Fibroblast of skin of right biceps (primary cell): ENCODE measurements around the gene COMT.
A peak's percentile ranks its signal among the peaks of the same experiment; 100 is the strongest.

ENCODE experiments used
- DNase-seq: peaks from one replicate; pipeline ENCODE4 v3.0.0-alpha.2; 2013

Gene COMT

DNA sequence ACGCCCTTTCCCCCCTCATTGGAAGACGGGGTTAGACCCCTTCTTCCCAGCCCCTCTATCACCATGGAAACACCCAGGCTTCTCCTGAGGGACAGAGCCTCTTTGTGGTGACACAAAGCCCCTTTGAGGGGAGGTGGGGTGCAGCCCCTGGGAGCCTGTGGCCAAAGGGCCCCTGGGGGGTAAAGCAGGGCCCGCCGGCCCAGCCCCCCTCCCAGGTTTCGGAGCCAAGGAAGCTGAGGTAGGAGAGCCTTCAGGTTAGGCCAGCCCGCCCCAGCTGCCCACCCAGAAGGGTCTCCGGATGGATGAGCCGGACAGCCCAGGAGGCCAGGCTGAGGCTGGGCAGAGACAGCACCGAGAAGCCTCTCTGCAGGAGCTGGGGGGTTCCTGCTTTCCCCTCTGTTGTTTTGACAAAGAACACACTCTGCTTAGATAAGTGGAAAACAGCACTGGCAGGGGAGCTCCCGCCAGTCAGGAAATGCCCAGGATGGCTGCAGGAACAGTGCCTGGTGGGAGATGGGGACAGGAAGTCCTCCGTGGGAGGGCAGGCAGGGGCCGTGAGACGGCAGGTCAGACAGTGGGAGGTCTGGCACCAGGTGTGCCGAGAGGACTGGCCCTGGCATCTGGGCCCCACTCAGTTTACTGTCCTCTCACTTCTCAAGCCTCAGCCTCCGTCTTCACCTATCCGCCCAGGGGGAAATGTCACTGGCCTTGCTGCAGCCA is 56.8 kb downstream of the COMT start:
- DNase-seq = no peak

DNA sequence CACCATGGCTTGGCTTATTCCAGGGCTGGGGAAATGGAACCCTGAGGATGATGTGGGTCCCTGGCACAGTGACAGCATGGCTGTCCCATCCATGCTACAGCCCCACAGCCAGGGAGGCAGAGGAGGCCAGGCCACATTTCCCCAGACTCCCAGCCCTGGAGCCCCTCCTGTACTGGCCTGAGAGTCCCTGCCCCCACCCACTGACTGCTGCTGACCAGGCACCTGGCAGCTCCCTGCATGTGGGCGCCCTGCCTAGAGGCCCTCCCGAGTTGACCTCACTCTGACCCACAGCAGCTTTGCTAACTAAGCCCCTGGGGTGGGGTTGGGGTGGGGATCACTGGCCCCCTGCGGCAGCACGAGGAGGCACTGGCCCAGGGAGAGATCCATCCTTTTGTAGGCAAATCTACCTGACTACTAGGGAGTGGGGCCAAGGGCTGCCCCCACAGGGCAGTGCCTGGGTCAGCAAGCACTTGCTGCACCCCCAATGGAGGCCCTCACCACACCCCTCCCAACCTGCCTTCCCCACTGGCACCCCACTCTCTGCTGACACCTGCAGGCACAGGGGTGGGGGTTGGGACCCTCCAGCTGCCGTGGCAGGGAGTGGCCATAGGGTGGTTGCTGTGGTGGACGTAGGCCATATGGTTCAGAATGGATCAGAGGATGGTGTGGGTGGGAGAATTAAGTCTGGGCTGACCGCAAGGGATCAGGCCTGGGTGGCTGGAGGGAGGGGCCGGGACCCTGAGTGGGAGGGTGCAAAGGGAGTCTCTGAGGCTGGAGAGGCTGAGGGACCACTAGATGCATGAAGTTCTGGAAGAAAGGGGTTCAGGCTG is 57.6 kb downstream of the COMT start:
- DNase-seq = no peak

DNA sequence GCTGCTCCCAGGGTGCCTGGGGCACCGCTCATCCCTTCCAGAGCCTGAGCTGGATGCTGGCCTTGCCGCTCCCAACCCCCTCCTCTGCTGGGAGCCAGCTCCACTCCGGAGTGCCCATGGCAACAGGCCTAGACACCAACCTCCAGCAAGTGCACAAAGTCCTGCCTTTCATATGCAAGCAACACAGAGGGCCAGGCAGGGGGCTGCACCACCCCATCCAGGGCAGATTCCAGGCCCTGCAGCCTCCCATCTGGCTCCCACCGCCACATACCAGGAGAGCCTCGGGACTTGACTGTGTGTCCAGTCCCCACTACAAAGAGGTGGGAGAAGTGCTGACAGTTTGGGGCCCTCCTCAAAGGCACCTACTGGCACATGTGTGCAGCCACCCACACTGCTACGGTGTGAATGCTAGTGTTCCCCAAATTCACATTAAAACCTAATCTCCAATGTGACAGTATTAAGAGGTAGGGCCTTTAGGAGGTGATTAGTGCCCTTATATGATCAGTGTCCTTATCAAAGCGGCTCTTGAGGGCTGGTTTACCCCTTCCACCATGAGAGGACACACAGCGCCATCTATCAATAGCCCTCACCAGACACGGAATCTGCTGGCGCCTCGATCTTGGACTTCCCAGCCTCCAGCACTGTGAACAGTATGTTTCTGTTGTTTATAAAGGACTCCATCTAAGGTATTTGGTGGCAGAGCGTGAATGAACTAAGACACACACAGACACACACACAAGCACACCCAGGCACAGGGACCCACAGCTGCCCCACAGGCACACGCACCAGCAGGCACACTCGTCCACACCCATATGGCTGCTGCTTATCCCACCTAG is 58.9 kb downstream of the COMT start:
- DNase-seq = no peak

DNA sequence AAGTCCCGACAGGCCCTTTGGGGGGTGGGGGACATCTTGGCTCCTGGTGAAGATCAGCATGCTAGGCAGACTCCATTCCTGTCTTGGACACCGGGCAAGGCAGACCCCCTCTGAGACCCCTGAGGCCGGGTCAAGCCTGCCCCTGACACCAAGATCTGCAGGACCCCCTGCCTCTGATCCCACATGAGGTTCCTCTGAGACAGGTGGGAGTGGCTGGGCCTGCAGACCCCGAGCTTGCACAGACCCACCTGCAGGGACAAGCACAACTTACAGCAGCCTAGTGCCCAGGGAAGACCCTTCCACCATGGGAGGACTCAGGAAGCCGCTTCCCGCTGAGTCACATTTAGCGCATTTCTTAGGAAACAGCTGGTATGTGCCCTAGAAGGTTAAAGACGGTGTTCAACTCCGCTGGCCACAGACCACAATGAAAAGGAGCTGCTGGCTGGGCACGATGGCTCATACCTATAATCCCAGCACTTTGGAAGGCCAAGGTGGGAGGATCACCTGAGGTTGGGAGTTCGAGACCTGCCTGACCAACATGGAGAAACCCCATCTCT is 59.6 kb downstream of the COMT start:
- DNase-seq = no peak

DNA sequence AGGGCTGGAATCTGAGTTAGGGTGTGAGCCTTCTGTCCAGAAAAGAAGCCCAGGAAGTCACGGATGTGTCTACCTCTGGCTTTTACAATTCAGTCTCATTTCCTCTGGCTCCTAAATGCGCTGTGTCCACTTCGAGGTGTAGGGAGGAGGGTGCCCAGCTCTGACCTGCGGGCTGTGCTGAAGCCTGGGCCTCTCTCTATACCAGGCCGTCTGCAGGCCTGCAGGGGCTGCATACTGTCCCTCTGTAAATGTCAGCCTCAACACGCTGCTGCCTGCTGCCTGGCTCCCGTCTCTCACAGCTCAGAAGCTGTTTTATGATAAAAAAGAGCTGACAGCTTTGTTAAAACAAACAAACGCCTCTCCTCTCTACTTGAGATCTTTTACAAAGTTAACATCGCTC is 60.6 kb downstream of the COMT start:
- DNase-seq = no peak

DNA sequence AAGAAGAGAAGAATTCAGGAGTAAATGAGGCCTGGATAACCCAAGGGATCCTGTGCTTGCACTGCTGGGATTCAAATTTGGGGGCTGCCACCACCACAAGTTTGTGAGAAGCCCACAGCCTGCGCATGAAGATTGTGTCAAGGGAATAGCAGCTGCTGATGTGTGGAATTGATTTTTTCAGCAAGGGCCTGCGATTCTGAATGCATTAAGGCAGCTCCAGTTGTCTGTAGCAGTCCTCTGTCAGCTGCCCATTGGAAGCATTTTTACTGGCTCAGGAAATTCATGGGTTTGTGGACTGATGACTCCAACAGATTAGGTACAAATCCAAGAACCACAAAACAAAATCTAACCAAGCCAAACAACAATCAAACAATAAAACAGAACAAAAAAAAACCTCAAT is 61.1 kb downstream of the COMT start:
- DNase-seq = no peak

DNA sequence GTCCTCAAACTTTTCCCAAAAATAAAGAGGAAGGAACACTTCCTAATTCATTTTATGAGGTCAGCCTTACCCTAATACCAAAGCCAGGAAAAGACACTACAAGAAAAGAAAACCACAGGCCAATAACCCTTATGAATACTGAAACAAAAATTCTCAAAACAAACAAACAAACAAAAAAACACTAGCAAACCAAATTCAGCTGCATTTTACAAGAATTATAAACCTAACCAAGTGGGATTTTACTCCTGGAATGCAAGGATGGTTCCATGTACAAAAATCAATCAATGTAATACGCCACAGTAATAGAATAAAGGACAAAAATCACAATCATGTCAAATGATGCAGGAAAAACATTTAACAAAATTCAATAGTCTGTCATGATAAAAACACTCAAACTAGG is 61.7 kb downstream of the COMT start:
- DNase-seq = no peak

DNA sequence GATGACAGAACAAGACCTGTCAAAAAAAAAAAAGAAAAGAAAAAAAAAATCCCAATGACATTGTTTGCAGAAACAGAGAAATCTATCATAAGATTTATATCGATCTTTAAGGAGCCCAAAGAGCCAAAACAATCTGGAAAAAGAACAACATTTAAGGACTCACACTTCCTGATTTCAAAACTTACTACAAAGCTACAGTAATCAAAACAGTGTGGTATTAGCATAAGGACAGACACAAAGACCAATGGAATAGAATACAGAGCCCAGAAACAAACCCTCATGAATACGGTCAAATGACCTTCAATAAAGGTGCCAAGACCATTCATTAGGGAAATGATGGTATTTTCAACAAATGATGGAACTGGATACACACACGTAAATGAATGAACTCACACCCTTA is 62.9 kb downstream of the COMT start:
- no peak for DNase-seq

DNA sequence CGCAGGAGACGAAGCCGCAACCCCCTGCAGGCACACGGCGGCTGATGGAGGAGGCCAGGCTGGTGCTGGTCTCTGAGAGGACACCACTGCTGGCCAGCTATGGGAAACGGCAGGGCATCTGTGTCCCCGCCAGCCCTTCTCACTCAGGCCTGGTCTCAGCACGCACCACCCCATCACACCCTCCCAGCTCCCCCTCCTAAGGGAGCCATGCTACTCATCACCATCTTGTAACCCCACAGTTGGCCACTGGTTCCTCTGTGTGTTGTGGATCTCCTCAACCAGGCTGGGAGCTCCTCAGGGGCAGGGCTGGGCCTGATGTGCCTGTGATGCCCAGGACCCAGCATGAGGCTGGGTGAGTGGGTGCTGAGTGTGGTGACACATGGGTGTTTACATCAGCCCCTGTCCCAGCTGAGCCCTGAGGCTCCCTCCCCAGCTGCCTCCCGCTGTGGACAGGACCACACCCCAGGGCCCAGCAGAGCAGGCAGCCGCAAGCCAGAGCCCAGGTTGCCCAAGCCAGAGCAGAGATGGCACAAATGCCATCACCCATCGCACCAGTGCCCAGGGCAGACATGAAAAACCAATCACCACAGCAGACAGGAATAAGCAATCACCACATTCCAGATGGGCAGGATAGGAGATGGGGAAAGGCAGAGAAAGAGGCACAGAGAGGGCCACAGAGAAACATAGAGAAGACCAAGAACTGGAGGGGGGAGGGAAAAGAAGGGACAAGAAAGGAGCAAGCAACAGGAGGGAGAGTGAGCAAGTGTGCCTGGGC is 66.8 kb downstream of the COMT start:
- DNase-seq = no peak

DNA sequence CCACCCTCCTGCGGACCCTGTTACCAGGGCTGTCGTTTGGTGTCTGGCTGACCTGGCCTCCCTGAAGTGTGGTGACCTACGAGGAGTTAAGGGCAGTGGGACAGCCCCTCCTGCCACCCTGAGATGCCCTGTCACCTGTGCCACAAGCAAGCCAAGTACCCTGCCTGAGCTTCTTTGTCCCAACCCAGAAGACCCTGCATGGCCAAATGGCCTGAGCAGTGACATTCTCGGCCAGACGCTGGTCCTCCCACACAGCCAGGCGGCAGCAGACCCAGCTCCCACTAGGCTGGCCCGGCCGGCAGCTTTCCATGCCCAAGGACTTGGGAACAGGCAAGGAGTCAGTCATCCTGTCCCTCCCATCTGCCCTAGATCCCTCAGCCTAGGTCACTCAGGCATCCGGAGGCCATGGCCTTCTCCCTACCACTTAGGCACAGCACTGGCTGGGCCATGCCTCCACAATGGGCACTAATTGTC is 67.5 kb downstream of the COMT start:
- DNase-seq = no peak

DNA sequence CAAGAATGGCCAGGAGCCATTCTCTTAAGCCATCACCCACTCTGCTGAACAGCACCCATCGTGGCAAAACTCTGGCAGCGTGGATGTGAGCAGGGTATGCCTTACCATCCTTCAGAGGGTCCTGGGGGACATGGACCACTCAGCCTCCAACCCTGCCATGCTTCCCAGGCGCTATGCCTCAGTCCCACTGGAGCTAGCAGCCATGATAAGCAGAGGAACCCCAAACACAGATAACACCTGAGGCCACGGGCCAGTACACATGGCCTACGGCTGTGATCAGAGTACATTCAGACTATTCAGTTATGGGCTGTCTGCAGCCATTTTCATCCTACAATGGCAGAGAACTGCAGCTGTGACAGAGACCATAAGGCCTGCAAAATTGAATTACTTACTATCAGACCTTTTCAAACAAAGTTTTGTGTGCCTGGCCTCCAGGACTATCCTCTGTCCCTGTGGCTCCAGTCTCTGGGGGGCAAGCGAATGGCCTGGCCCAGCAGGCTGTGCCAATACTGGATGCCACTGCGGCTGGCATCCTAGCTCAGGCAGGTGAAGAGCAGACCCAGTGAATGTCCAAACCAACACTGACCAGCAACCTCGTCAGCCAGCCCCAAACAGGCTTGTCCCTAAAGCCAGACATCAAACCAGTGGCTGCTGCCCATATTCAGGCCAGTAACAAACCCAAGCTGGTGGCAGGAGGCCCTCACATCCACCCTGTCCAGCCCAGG is 68.2 kb downstream of the COMT start:
- no peak for DNase-seq

DNA sequence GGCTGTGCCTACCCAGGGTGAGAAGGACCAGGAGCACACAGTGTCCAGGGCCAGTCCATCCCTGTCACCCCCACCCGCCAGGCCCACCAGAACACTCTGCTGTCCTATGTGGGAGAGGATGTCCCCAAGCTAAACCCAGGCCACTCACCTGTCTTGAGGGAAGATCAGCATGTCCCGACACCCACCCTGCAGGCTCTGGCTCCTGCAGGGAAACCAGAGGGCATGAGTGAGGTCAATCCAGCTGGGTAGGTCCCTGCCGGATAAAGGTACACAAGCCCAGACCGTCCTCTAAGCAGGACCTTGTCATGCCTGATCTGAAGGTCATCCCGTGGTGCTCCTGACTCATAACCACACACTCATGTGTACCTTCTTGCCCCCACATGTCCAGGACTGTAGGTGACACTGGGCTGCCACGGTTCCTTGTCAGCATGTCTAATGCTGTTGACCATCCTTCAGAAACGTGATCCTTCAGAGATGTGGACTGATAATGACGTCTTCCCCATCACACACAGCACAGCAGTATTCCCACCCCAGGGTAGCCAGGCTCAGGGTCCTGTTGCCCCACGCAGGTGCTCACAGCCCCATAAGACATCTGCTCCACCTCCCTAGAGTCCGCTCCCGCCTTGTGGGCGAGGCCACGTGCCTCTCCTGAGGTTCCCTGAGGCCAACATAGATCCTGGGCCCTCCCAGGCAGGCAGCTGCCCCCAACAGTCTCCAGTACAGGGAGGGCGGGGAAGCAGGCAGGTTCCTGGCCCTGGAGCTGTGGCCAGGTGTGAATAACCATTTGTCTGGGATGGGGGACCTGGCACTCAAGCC is 68.9 kb downstream of the COMT start:
- DNase-seq = no peak

DNA sequence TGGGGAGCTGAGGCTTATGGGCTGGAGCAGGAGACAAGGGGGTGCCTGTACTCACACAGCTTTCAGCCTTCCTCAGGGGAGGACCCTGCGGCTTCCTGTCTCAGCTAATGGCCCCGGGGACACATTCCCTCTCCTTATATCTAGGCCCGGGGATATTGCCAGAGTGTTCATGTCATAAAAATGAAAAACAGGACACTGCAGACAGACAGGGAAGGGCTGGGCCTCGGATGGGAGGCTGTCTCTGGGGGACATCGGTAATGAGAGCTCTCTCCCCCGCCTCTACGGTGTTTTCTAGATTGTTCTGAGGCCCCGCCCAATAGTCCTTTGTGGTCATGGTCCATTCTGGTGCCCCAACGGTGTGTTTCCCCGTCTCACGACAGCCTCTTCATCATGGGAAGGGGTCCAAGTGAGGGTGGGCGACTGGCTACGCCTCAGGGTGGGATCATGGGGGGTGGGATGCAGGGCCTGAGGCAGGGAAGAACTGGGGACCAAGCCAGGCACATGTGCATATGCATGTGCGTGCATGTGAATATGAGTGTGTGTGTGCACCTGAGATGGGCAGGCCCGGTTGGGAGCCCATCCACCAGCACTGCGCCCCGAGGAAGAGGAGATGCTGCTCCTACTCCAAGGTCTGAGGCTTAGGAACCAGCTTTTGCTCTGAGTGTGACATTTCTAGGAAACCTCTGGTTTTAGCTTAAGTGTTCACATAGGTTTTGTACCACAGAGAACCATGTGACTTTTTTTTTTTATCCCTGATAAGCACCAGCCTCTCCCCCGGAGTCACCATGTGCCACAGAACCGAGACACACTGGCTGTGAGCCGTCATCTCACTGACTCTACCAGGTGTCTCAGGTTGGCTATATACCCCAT is 69.8 kb downstream of the COMT start:
- DNase-seq = no peak

DNA sequence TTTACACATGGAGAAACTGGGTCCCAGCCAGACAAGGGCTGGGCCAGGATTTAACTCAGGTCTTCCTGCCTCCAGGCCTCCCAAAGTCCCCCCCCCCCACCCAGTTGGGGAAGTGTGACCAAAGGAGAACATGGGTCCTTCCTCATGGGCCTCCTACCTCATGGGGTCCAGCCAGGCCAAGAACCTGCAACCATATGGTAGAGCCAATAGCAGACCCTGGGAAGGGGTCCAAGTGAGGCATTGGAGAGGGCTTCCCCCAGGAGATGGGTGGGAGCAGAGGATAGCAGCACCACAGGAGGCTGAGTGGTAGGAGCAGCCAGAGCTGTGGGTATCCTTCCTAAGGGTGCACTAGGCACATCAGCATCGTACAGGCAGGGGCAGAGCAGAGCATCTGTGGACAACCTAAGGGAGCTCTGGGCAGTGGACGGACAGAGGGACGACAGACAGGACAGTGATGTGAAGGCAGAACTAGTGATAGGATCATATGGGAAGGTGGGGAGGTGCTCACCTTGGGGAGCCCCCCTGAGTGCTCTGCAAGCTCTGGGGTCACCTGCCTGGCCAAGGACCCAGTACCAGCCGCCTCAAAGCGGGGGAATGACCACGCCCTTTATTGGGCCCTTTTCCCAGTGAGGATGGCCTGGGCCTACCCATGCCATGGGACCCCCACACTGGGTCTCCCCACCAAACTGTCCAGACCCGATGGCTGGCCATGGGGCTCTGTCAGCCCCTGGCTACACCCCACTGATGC is 70.6 kb downstream of the COMT start:
- DNase-seq = no peak

DNA sequence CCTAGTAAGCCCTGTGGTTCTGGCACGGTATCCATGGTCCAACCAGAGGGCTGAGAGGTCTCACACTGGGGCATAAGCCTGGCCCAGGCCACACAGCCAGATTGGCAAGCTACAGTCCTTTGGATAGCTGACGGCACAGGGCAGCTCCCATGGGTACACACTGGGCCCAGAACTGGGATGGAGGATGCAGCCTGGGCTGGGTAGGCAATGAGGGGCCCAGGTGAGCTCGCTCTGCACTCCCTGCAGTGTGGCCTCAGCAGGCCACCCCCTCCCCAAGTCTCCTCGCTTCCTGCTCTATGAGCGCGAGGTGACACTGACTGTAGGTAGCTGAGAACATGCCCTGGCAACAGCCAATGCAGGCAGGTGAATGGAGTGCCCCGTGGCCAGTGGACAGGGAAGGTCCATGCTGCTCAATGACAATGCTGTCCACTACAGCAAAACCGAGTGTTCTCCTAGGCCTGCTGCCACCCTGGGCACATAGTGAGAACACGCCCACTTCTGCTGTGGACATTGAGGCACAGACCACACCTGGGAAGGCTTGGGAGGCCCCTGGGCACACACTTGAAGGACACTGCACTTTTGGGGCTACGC is 71.3 kb downstream of the COMT start:
- DNase-seq = no peak

DNA sequence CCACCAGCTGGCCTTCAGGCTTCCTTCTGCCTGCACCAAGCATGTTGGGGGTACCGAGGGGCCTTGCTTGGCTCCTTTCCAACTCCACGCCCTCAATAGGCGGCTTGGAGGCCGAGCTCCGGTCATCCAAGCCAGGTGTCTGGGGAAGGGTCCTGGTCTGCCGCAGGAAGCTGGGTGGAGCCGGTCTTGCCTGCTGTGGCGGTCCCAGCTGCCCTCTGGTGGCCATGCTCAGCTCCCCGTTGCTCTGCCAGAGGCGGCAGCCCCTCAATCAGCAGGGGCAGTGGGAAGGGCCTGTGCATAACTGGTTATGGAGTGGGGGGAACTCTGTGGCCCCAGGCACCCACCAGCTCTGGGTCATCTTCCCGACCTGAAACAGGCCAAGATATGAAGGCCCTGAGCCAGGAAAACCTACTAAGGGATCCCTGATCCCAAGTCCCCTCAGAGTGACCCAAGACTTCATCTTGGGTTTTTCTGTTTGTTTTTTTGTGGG is 71.9 kb downstream of the COMT start:
- peak; percentile 39 for DNase-seq

DNA sequence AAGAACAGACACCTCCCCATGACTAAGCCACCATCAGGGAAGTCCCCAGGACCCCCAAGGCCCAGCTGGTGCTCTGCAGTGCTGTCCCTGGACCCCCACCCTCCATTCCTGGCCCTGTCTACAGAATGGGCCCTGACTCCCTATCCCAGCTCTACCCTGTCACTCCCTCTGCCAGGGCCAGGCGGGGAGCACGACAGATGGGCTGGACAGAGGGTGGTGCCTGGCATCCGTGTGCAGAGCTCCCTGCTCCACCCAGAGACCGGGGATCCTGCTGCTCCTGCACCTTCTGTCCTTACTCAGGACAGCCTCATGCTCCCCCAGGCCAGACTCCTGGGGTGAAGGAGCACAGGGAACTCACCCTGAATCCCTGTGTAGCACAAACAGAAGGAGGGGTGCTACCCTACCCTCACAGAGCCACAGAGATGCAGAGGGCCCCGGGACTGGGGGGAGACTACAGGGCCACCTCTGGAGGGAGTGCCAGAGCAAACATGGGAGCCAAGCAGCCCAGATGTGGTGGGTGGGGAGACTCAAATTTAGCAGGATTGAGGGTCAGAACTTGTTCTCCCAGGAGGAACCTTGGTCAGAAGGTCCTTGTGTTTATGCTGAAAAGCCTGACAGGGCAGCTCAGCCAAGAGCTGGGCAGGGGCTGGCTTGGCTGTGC is 73.1 kb downstream of the COMT start:
- DNase-seq = no peak

DNA sequence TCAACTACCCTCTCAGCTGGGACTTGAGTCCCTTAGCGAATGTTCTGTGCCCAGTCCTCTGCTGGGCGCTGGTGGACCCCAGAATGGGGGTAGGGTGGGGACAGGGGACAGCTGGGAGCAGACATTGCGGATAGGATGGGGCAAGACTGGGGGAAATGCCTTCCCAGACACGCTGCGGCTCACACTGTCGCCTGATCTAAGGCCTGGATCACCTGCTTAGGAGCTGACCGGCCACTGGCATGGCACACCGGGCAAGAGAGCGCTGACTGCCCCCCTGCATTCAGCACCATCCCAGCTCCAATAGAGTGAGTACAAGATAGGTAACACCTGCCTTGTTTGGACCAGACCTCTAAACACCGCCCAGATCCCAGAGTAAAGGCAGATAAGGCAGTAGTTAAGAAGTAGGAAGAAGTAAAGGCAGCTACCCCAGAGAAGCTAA is 73.6 kb downstream of the COMT start:
- DNase-seq = no peak
